ENCODE data around the gene LDLRAD1.

DNA sequence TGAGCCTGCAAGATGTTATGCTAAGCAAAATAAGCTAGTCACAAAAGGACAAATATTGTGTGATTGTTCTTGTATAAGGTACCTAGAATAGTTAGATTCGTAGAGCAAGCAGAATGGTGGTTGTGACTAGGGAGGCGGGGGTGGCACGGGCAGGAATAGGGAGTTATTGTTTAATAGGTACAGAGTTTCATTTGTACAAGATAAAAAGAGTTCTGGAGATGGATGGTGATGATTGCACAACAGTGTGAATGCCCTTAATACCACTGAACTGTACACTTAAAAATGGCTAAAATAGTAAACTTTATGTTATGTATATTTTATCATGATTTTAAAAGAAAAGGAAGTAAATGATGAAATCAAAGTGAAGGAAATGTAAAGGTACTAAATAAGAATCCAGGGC lies 51.2 kb downstream of the LDLRAD1 start:
- no peak for TF ChIP-seq CTCF (IDR thresholded peaks at IDR 0.05)
- no peak for TF ChIP-seq ZFX (IDR thresholded peaks at IDR 0.05; ENCODE audit: borderline replicate concordance)

Data from 22Rv1 (cell line).